MM.1S (cell line): ENCODE results near the gene TOLLIP.

Experiments used
- EZH2 ChIP-seq: fragments of 300-600 bp; sonication (generic); optimal IDR thresholded peaks from 2 replicates; pipeline ENCODE3; 2017; ENCODE audit warnings: low read depth, mild to moderate bottlenecking, antibody characterized with exemption, low read length, mixed read lengths
- EZH2phosphoT487 ChIP-seq: fragments of 300-600 bp; sonication (generic); IDR thresholded peaks from 2 replicates; pipeline ENCODE4 v1.6.1; 2018; ENCODE audit warnings: antibody characterized with exemption, low read length
- TF ChIP-seq, protein P1 (sequence below): fragments of 300-600 bp; sonication (generic); IDR thresholded peaks from 2 replicates; pipeline ENCODE4 v1.5.1; 2016; ENCODE audit warnings: antibody characterized with exemption, low read length, mixed read lengths

DNA sequence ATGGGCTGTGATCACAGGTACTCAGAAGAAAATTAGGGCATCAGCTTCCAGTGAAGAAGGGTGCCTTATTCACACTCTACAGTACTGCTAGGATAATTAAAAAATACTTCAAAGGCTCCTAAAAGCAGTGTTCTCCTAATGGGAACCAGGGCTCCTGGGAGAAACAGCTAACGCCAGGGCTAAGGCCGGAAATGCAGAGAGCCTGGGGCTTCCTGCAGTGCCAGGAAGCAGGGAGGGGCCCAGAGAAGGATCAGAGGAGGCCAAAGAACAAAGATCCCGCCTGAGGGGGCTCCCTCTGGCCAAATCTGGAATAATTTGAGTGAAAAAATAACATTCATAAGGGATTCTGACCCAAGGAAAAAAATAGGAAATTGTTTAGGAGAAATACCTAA, 27.5 kb downstream of the TOLLIP start:
- TF ChIP-seq, protein P1, sequence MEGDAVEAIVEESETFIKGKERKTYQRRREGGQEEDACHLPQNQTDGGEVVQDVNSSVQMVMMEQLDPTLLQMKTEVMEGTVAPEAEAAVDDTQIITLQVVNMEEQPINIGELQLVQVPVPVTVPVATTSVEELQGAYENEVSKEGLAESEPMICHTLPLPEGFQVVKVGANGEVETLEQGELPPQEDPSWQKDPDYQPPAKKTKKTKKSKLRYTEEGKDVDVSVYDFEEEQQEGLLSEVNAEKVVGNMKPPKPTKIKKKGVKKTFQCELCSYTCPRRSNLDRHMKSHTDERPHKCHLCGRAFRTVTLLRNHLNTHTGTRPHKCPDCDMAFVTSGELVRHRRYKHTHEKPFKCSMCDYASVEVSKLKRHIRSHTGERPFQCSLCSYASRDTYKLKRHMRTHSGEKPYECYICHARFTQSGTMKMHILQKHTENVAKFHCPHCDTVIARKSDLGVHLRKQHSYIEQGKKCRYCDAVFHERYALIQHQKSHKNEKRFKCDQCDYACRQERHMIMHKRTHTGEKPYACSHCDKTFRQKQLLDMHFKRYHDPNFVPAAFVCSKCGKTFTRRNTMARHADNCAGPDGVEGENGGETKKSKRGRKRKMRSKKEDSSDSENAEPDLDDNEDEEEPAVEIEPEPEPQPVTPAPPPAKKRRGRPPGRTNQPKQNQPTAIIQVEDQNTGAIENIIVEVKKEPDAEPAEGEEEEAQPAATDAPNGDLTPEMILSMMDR: no peak
- TF ChIP-seq EZH2: no peak
- TF ChIP-seq EZH2phosphoT487: no peak
